Loucy (cell line): Measurements from ENCODE around the gene SMOC2.

Source experiments
- H2AFZ ChIP-seq: fragments of 200-600 bp; sonication (generic); 2 replicates; pipeline ENCODE4 v1.6.0; 2016; ENCODE audit warnings: antibody characterized with exemption, mild to moderate bottlenecking, low read length, moderate library complexity
- H3F3A ChIP-seq: fragments of 200-600 bp; 2 replicates; pipeline ENCODE4 v1.6.0; 2016; ENCODE audit warnings: antibody characterized with exemption, low read depth, mild to moderate bottlenecking
- H3K27me3 ChIP-seq: fragments of 200-600 bp; sonication (generic); 2 replicates; pipeline ENCODE4 v1.6.1; 2014; ENCODE audit warnings: low read length, mild to moderate bottlenecking; ENCODE audit not compliant: insufficient read depth, poor library complexity, severe bottlenecking
- H3K36me3 ChIP-seq: fragments of 200-600 bp; sonication (generic); 2 replicates; pipeline ENCODE4 v1.6.1; 2016; ENCODE audit warnings: low read length; ENCODE audit not compliant: insufficient read depth
- H3K4me1 ChIP-seq: fragments of 200-600 bp; sonication (generic); 2 replicates; pipeline ENCODE4 v1.5.1; 2014; ENCODE audit warnings: low read length, mild to moderate bottlenecking; ENCODE audit not compliant: insufficient read depth, poor library complexity, severe bottlenecking
- H3K4me2 ChIP-seq: fragments of 200-600 bp; sonication (generic); 2 replicates; pipeline ENCODE4 v1.6.0; 2014; ENCODE audit warnings: antibody characterized with exemption, low read length, low read depth, mild to moderate bottlenecking; ENCODE audit not compliant: poor library complexity, severe bottlenecking
- H3K4me3 ChIP-seq: fragments of 200-600 bp; sonication (generic); 2 replicates; pipeline ENCODE4 v1.5.1; 2014; ENCODE audit warnings: low read length, mild to moderate bottlenecking, mixed read lengths; ENCODE audit not compliant: poor library complexity, severe bottlenecking
- H3K79me2 ChIP-seq: fragments of 200-600 bp; sonication (generic); 2 replicates; pipeline ENCODE4 v1.6.1; 2014; ENCODE audit warnings: low read length; ENCODE audit not compliant: insufficient read depth
- H3K9ac ChIP-seq: fragments of 200-600 bp; sonication (generic); 2 replicates; pipeline ENCODE4 v1.6.0; 2014; ENCODE audit warnings: mild to moderate bottlenecking, low read depth, low read length, moderate library complexity; ENCODE audit not compliant: poor library complexity, severe bottlenecking
- H3K9me2 ChIP-seq: fragments of 200-600 bp; sonication (generic); replicated peaks from 2 replicates; pipeline ENCODE4 v1.6.1; 2016; ENCODE audit warnings: low read depth, low read length, mixed read lengths
- H3K9me3 ChIP-seq: fragments of 200-600 bp; sonication (generic); 2 replicates; pipeline ENCODE4 v1.6.1; 2014; ENCODE audit warnings: mild to moderate bottlenecking, antibody characterized with exemption, low read length, low read depth; ENCODE audit not compliant: insufficient read depth
- H4K20me1 ChIP-seq: fragments of 200-600 bp; sonication (generic); 2 replicates; pipeline ENCODE4 v1.6.0; 2014; ENCODE audit warnings: antibody characterized with exemption, low read length, mild to moderate bottlenecking; ENCODE audit not compliant: insufficient read depth, poor library complexity, severe bottlenecking
- EZH2phosphoT487 ChIP-seq: fragments of 200-600 bp; IDR thresholded peaks from 2 replicates; pipeline ENCODE4 v1.6.1; 2018; ENCODE audit warnings: antibody characterized with exemption, mild to moderate bottlenecking, moderate library complexity, borderline replicate concordance
- TF ChIP-seq, protein P1 (sequence below): fragments of 200-600 bp; sonication (generic); conservative IDR thresholded peaks from 2 replicates; pipeline ENCODE4 v1.5.1; 2014; ENCODE audit warnings: mild to moderate bottlenecking, antibody characterized with exemption, low read length

SMOC2 gene

DNA sequence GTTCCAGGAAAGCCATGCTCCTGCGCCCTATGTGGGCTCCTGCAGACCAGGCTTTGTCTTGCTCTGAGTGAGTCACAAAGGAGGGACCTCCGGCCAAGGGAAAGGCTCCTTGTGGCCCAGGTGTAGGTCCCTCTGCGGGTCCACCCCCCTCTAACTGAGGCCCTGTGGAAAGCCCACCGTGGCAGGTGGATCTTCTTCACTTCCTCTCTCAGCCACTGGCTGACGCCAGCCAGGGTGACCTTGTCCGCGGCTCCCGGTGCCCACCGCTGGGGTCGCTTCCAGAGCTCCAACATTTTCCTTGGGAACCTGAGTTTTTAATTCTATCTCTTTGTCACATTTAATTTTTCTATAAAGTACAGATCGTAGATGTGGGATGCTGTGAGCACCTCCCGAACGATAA, 54.1 kb downstream of the SMOC2 start:
- TF ChIP-seq, protein P1, sequence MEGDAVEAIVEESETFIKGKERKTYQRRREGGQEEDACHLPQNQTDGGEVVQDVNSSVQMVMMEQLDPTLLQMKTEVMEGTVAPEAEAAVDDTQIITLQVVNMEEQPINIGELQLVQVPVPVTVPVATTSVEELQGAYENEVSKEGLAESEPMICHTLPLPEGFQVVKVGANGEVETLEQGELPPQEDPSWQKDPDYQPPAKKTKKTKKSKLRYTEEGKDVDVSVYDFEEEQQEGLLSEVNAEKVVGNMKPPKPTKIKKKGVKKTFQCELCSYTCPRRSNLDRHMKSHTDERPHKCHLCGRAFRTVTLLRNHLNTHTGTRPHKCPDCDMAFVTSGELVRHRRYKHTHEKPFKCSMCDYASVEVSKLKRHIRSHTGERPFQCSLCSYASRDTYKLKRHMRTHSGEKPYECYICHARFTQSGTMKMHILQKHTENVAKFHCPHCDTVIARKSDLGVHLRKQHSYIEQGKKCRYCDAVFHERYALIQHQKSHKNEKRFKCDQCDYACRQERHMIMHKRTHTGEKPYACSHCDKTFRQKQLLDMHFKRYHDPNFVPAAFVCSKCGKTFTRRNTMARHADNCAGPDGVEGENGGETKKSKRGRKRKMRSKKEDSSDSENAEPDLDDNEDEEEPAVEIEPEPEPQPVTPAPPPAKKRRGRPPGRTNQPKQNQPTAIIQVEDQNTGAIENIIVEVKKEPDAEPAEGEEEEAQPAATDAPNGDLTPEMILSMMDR: no peak
- TF ChIP-seq EZH2phosphoT487: no peak
- Histone ChIP-seq H3K4me3 (no peak overlapping the region), H2AFZ (no peak overlapping the region), H3K27me3 (no peaks in the 10 kb centered on the region), H3K36me3 (no peaks in the 10 kb centered on the region), H3K9me3 (peaks cover 13% of the 10 kb centered on the region; the same call in 1 of the 2 replicates), H3K4me1 (no peaks in the 10 kb centered on the region), H3F3A (no peaks in the 10 kb centered on the region), H3K4me2 (no peak overlapping the region), H3K79me2 (no peaks in the 10 kb centered on the region), H3K9ac (no peak overlapping the region), H4K20me1 (no peaks in the 10 kb centered on the region), H3K9me2 (no peaks in the 10 kb centered on the region)

DNA sequence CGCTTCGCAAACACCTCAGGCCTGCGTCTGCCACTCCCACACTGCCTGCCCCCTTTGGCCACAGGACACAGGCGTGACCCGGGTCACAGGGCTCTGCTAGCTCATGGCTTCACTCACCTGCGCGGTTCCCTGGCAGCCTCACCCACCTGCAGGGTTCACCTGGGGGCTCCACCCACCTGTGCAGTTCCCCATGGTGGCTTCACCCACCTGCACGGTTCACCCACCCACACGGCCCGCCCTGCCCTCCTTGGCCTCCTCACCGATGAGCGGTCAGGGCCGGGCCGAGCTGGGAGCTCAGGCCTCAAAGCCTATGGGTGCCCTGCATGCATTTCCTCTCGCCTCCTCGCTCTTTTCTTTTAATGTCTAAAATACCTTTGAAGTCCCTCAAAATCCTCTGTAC, 54.7 kb downstream of the SMOC2 start:
- Histone ChIP-seq H3K27me3 (no peaks in the 10 kb centered on the region), H3K79me2 (no peaks in the 10 kb centered on the region), H2AFZ (no peak overlapping the region), H3K4me3 (no peak overlapping the region), H3K4me2 (no peak overlapping the region), H3K9me2 (no peaks in the 10 kb centered on the region), H3K9me3 (peaks cover 17% of the 10 kb centered on the region; the same call in 1 of the 2 replicates), H3K36me3 (no peaks in the 10 kb centered on the region), H3K9ac (no peak overlapping the region), H3K4me1 (no peaks in the 10 kb centered on the region), H3F3A (no peaks in the 10 kb centered on the region), H4K20me1 (no peaks in the 10 kb centered on the region)
- no peak for TF ChIP-seq EZH2phosphoT487
- TF ChIP-seq, protein P1: no peak

GRCh38 chr6:168496139-168496996, 55.4 kb downstream of the SMOC2 start:
- no peak overlapping the region for H3K9ac ChIP-seq
- no peak overlapping the region for H3K4me3 ChIP-seq
- no peaks in the 10 kb centered on the region for H3K9me2 ChIP-seq
- H4K20me1 ChIP-seq: no peaks in the 10 kb centered on the region
- no peak overlapping the region for H3K4me2 ChIP-seq
- TF ChIP-seq EZH2phosphoT487: no peak
- TF ChIP-seq, protein P1: no peak
- H3K9me3 ChIP-seq: peaks cover 18% of the 10 kb centered on the region; the same call in 1 of the 2 replicates
- no peak overlapping the region for H2AFZ ChIP-seq
- H3F3A ChIP-seq: no peaks in the 10 kb centered on the region
- H3K4me1 ChIP-seq: no peaks in the 10 kb centered on the region
- no peaks in the 10 kb centered on the region for H3K27me3 ChIP-seq
- H3K36me3 ChIP-seq: no peaks in the 10 kb centered on the region
- H3K79me2 ChIP-seq: no peaks in the 10 kb centered on the region
